ENCODE results near the gene SLC26A9. TPM values are rescaled to one million over a fixed set of nuclear protein-coding genes. Genes with fewer than 3 reads are reported as not detected.

SLC26A9 gene
- total RNA-seq, 1 donor from 2014 or later, result 33.0 TPM

DNA sequence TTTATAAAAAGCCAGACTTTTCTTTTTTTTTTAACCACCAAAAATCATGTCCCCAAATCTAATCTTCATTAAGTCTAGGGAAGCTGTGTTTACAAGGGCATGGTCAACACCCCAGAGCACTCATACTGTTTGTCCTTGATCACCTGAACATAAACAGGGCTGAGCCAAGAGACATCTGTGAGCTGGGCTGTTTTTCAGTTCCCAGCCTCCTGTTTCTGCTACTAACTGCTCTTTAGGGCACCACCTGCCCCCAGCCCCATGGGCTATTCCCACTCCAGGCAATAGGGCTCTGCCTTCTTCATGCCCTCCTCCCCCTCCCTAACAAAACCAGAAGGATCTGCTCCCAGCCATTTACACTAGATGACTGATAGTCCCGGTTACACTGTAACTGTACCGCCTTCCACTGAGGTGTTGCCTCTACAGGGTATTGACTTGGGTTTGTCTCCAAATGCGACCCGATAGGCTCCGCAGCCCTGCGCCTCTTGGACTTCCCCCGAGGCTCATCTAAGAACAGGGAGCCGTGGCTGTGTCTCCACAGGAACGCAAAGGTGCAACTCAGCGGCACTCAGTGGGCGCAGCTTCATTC lies 11.7 kb upstream of the SLC26A9 start:
- intact Hi-C loops (cut with DNase I), result no loop called here
- ATAC-seq (ENCODE audit: poor library complexity), result no peak

DNA sequence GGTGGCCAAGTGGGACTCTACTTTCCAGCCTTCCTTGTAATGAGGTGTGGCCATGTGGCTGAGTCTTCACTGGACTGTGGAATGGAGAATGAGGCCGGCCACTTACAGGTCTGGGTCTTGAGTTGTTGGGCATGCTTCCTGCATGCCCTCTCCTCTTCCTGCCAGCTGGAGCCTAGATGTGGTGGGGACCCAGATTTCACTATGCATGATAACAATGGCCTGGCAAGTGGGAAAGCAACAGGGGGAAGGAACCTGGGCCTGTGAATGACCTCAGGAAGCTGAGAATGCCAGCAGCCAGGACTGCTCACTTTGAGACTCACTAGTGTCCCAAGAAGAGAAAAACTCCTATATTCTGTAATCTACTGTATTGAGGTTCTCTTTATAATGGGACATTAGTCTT lies 8.5 kb upstream of the SLC26A9 start:
- ATAC-seq (ENCODE audit: poor library complexity), result no peak
- no peak for DNase-seq
- intact Hi-C loops (cut with DNase I), result no loop called here

More for the DNA sequence above, 11.7 kb upstream of the SLC26A9 start:
- DNase-seq, result no peak

DNA sequence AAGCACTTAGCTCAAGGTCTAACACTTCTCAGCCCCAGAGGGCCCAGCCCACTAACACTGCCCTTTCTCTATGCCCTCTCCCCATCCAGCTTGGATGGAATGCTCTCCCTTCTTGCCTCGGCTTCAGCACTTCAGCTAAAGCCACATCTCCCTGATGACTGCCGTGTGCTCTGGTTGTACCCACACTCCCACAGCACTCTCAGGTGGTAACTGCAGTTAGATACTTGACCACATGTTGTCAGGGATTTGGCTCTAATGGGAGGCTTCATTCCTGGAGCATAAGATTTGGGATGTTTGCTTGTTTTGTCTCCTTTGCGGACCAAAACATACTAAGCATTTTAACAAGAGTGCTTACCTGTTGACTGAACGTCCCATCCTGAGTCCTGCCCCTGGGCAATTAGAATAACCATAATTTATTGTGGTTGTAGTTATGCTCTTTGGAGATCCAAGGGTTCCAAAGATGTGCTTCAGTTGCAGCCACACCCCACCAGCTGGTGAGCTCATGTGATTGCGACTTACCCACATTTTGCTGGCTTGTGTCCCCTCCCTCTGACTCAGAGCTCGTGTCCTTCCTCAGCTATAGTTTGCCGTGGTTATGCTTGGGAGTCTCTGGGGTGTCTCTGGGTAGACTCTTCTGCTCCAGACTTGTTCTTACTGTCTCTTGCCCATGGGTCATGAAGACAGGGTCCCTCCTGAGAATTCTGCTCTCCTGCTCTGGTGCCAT lies 7.7 kb upstream of the SLC26A9 start:
- no peak for ATAC-seq (ENCODE audit: poor library complexity)
- no peak for DNase-seq
- intact Hi-C loops (cut with DNase I), result no loop called here

DNA sequence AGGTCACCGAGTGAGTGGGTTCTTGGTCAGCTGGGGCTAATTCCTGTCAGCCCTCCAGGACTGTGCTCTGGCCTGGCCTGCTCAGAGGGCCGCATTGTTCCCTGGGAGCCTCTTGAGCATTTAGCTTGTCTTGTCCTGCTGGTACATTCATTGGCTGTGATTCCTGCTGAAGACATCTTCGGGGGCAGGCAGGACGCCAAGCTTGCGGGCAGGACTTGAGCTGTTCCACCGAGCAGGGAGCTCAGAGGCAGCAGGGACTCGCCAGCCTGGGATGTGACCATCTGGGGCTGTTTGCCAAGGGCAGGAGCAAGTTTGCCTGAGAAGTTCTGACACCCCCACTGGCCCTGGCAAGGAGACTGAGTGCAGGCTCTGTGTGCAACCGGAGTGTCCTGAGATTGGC lies 7.0 kb upstream of the SLC26A9 start:
- ATAC-seq (ENCODE audit: poor library complexity), result peak; percentile 59
- intact Hi-C loops (cut with DNase I), result no loop called here
- DNase-seq, result peak; percentile 60

DNA sequence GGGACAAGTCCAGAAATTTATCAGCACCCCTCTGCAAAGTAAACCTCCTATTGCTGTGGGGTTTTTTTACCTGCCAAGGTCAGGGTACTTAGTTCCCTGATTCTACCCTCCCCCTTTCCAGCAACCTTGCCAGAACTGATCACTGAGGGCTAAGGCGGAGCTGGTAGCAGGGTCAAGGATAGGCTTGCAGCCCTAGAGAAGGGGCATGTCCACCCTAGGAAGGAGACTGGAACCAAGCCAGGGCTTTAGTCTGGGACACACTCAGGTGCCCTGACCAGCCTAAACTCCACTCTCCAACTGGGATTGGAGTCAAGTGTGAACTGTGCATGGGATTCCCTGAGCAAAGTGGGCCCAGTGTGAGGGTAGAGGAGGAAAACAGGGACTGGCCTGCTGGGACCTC lies 6.5 kb upstream of the SLC26A9 start:
- ATAC-seq (ENCODE audit: poor library complexity) (no peak), DNase-seq (no peak)
- intact Hi-C loops (cut with DNase I), result no loop called here

GRCh38 chr1:205948886-205949285 lies 5.6 kb upstream of the SLC26A9 start:
- DNase-seq (no peak), ATAC-seq (ENCODE audit: poor library complexity) (no peak)
- intact Hi-C loops (cut with DNase I), result no loop called here

- ATAC-seq (ENCODE audit: poor library complexity), result no peak
- intact Hi-C loops (cut with DNase I), result no loop called here
- DNase-seq, result no peak
Measured at GRCh38 chr1:205948039-205948438, 4.8 kb upstream of the SLC26A9 start.

DNA sequence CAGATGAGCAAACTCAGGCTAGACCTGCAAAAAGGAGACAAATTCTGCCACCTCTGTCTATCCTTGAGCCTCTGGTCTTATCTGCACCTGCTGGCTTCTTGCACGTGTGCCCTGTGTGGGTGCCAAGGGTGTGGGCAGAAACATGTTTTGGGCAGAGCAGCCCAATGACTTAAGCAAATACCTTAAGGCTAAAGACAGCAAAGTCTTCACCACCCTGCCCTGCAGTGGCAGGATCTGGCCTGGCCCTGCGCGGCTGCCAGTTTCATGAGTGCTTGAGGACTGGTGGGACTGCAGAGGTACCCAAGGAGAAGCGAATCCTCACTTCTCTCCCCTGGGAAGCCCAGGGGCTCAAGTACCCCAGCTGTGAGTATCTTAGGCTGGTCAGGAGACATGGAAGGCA lies 3.8 kb upstream of the SLC26A9 start:
- no peak for ATAC-seq (ENCODE audit: poor library complexity)

GRCh38 chr1:205945069-205945468 lies 1.8 kb upstream of the SLC26A9 start:
- ATAC-seq (ENCODE audit: poor library complexity), result no peak
- intact Hi-C loops (cut with DNase I), result no loop called here
- no peak for DNase-seq

More for the DNA sequence above, 3.8 kb upstream of the SLC26A9 start:
- DNase-seq, result no peak
- intact Hi-C loops (cut with DNase I), result no loop called here

DNA sequence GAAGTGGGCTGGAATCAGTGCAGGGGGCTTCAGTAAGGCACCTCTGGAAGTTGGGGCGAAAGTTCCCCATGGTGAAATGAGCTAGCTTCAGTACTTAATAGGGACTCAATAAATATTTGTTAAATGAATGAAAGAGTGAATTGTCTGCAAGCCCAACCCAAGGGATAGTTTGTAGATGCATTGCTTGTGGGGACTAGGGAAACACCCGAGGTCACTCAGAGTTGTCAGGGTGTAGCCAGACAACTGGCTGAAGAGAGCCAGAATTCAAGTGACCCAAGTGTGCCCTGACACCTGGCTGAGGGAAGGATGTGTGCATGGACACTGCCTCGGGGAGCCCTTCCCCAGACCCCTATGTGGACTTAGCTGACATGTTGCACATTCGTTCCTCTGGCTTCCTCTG lies 1.3 kb upstream of the SLC26A9 start:
- no peak for DNase-seq
- intact Hi-C loops (cut with DNase I), result no loop called here
- ATAC-seq (ENCODE audit: poor library complexity), result no peak

DNA sequence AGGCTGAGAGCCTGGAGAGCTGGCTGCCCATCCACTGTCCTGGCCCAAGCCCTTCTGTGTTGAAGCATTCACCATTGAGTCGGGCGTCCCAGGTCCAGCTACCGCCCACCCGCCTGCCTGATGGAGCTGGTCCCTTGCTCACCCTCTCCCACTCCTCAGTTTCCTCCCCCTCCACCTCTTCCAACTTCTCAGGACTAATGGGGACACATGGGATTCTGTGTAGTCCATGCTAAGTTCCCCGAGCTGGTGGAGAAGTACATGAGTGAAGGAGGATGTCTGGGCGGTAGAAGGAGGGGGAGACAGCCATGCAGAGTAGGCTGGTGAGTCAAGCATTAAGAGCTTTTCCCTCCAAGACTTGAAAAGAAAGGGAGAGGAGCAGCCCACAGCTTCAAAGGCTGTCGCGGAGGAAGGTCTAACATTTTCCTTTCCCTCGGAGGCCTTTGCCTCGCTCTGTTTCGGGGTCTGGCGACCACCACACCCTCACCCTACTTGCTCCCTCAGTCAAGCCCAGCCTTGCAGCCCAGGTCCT lies 561 bp downstream of the SLC26A9 start:
- no peak for ATAC-seq (ENCODE audit: poor library complexity)
- intact Hi-C loops (cut with DNase I), result no loop called here
- no peak for DNase-seq

- DNase-seq (no peak), ATAC-seq (ENCODE audit: poor library complexity) (peak; percentile 69)
Measured at GRCh38 chr1:205940710-205941109, 2.5 kb downstream of the SLC26A9 start.

GRCh38 chr1:205939690-205940330 lies 3.4 kb downstream of the SLC26A9 start:
- ATAC-seq (ENCODE audit: poor library complexity), result peak; percentile 28
- intact Hi-C loops (cut with DNase I), result no loop called here
- DNase-seq, result no peak

More at GRCh38 chr1:205940710-205941109, 2.5 kb downstream of the SLC26A9 start:
- intact Hi-C loops (cut with DNase I), result no loop called here

- no peak for DNase-seq
- intact Hi-C loops (cut with DNase I), result no loop called here
- ATAC-seq (ENCODE audit: poor library complexity), result no peak
Measured at GRCh38 chr1:205938682-205939081, 4.6 kb downstream of the SLC26A9 start.

- ATAC-seq (ENCODE audit: poor library complexity), result no peak
- no peak for DNase-seq
- intact Hi-C loops (cut with DNase I), result no loop called here
Measured at GRCh38 chr1:205936846-205937586, 6.2 kb downstream of the SLC26A9 start.

DNA sequence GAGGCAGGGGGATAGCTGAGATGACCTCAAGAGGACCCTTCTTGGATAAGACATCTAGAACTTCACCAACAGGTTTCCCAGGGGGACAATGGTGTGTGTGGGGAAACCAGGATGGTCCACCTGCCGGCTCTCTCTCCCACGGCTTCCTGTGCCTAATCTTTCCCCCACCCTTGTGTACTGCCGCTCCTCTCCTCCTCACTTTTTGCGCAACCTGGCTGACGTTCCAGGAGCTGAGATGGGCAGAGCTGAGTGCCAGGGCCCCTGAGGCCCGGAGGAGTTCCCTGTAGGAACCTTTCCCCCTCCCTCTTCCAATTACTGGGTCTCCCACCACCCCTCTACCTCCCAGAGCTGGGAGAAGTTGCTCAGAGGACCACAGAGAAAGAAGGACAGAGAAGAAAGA lies 6.9 kb downstream of the SLC26A9 start:
- no peak for ATAC-seq (ENCODE audit: poor library complexity)
- intact Hi-C loops (cut with DNase I), result no loop called here
- no peak for DNase-seq

- ATAC-seq (ENCODE audit: poor library complexity) (no peak), DNase-seq (no peak)
- intact Hi-C loops (cut with DNase I), result no loop called here
Measured at GRCh38 chr1:205935869-205936268, 7.4 kb downstream of the SLC26A9 start.

GRCh38 chr1:205934788-205935187 lies 8.5 kb downstream of the SLC26A9 start:
- intact Hi-C loops (cut with DNase I), result no loop called here
- no peak for DNase-seq
- ATAC-seq (ENCODE audit: poor library complexity), result no peak

Measured in Right ventricle myocardium superior (tissue), 1 donor.